ENCODE results near the gene LRIF1.
"Not testable (repeated sequence)": the region's sequence is repeated elsewhere in the genome, so short reads cannot be mapped to it uniquely, and the experiment has no call there.

LRIF1 gene

GRCh38 chr1:110948038-110948810 lies 15.5 kb downstream of the LRIF1 start:
- no peak for DNase-seq (ENCODE audit: low read depth in 1 of 2, low spot score in 1 of 2)

GRCh38 chr1:110945626-110946025 lies 18.1 kb downstream of the LRIF1 start:
- DNase-seq (ENCODE audit: low read depth in 1 of 2, low spot score in 1 of 2): no peak

- no peak for DNase-seq (ENCODE audit: low read depth in 1 of 2, low spot score in 1 of 2)
Measured at GRCh38 chr1:110944806-110945205, 18.9 kb downstream of the LRIF1 start.

GRCh38 chr1:110936567-110936966 lies 27.2 kb downstream of the LRIF1 start:
- DNase-seq (ENCODE audit: low read depth in 1 of 2, low spot score in 1 of 2): no peak

GRCh38 chr1:110931097-110931496 lies 32.6 kb downstream of the LRIF1 start:
- DNase-seq (ENCODE audit: low read depth in 1 of 2, low spot score in 1 of 2): not testable (repeated sequence)

- DNase-seq (ENCODE audit: low read depth in 1 of 2, low spot score in 1 of 2): no peak
Measured at GRCh38 chr1:110928904-110929303, 34.8 kb downstream of the LRIF1 start.

GRCh38 chr1:110928191-110928590 lies 35.5 kb downstream of the LRIF1 start:
- DNase-seq (ENCODE audit: low read depth in 1 of 2, low spot score in 1 of 2): no peak

GRCh38 chr1:110927484-110928075 lies 36.1 kb downstream of the LRIF1 start:
- no peak for DNase-seq (ENCODE audit: low read depth in 1 of 2, low spot score in 1 of 2)

GRCh38 chr1:110921953-110922352 lies 41.8 kb downstream of the LRIF1 start:
- DNase-seq (ENCODE audit: low read depth in 1 of 2, low spot score in 1 of 2): no peak

GRCh38 chr1:110918016-110918415 lies 45.7 kb downstream of the LRIF1 start:
- no peak for DNase-seq (ENCODE audit: low read depth in 1 of 2, low spot score in 1 of 2)

GRCh38 chr1:110916669-110917306 lies 46.9 kb downstream of the LRIF1 start:
- no peak for DNase-seq (ENCODE audit: low read depth in 1 of 2, low spot score in 1 of 2)

- no peak for DNase-seq (ENCODE audit: low read depth in 1 of 2, low spot score in 1 of 2)
Measured at GRCh38 chr1:110916274-110916668, 47.5 kb downstream of the LRIF1 start.

- DNase-seq (ENCODE audit: low read depth in 1 of 2, low spot score in 1 of 2): no peak
Measured at GRCh38 chr1:110915804-110916203, 47.9 kb downstream of the LRIF1 start.

GRCh38 chr1:110914676-110915075 lies 49.0 kb downstream of the LRIF1 start:
- DNase-seq (ENCODE audit: low read depth in 1 of 2, low spot score in 1 of 2): no peak

GRCh38 chr1:110912784-110913183 lies 50.9 kb downstream of the LRIF1 start:
- no peak for DNase-seq (ENCODE audit: low read depth in 1 of 2, low spot score in 1 of 2)

GRCh38 chr1:110903853-110904500 lies 59.7 kb downstream of the LRIF1 start:
- no peak for DNase-seq (ENCODE audit: low read depth in 1 of 2, low spot score in 1 of 2)

GRCh38 chr1:110902820-110903463 lies 60.8 kb downstream of the LRIF1 start:
- DNase-seq (ENCODE audit: low read depth in 1 of 2, low spot score in 1 of 2): no peak

GRCh38 chr1:110899458-110899843 lies 64.3 kb downstream of the LRIF1 start:
- DNase-seq (ENCODE audit: low read depth in 1 of 2, low spot score in 1 of 2): no peak

GRCh38 chr1:110898734-110899457 lies 64.8 kb downstream of the LRIF1 start:
- no peak for DNase-seq (ENCODE audit: low read depth in 1 of 2, low spot score in 1 of 2)

- DNase-seq (ENCODE audit: low read depth in 1 of 2, low spot score in 1 of 2): no peak
Measured at GRCh38 chr1:110897681-110898080, 66.0 kb downstream of the LRIF1 start.

Data from activated T-helper 1 cell treated with anti-CD3 and anti-CD28 coated beads, Interleukin-2, amount 50 U/mL, for 16 hours (primary cell).